Measurements from ENCODE around the gene TMED4. TPM values are rescaled to one million over a fixed set of nuclear protein-coding genes. Genes with fewer than 3 reads are reported as not detected.

TMED4 gene
- polyA plus RNA-seq, 1 donor from 2014 or later, result 158 TPM

GRCh38 chr7:44604941-44605340 lies 22.9 kb upstream of the TMED4 start:
- Histone ChIP-seq H2AFZ (ENCODE audit: low read depth, low read length) (no peak overlapping the region), H3K9me2 (ENCODE audit: insufficient read depth, low read length) (no peaks in the 10 kb centered on the region), H4K20me1 (ENCODE audit: insufficient read depth) (no peaks in the 10 kb centered on the region), H3K27ac (ENCODE audit: low read length) (no peak overlapping the region), H3K9me3 (ENCODE audit: low read length) (no peaks in the 10 kb centered on the region), H3K9ac (ENCODE audit: low read length) (no peak overlapping the region), H3F3A (ENCODE audit: insufficient read depth, low read length, poor library complexity, severe bottlenecking) (no peaks in the 10 kb centered on the region), H3K27me3 (ENCODE audit: insufficient read depth, low read depth, low read length) (no peaks in the 10 kb centered on the region), H3K36me3 (ENCODE audit: insufficient read depth, low read length) (no peaks in the 10 kb centered on the region), H3K4me2 (ENCODE audit: low read length) (no peak overlapping the region), H3K79me2 (replicated peaks; ENCODE audit: insufficient read depth, low read length) (peaks cover 27% of the 10 kb centered on the region), H3K4me3 (ENCODE audit: low read length) (no peak overlapping the region)
- no peak for TF ChIP-seq EZH2 (IDR thresholded peaks at IDR 0.05; ENCODE audit: borderline replicate concordance, insufficient read depth, low read length, poor library complexity, severe bottlenecking)
- TF ChIP-seq SMC3 (conservative IDR thresholded peaks at IDR 0.05; ENCODE audit: poor library complexity), result no peak

- Histone ChIP-seq H4K20me1 (ENCODE audit: insufficient read depth) (no peaks in the 10 kb centered on the region), H3K36me3 (ENCODE audit: insufficient read depth, low read length) (no peaks in the 10 kb centered on the region), H3K9me2 (ENCODE audit: insufficient read depth, low read length) (no peaks in the 10 kb centered on the region), H3F3A (ENCODE audit: insufficient read depth, low read length, poor library complexity, severe bottlenecking) (no peaks in the 10 kb centered on the region), H3K4me3 (ENCODE audit: low read length) (no peak overlapping the region), H3K79me2 (replicated peaks; ENCODE audit: insufficient read depth, low read length) (peaks cover 11% of the 10 kb centered on the region), H3K4me2 (ENCODE audit: low read length) (no peak overlapping the region), H3K9ac (ENCODE audit: low read length) (no peak overlapping the region), H3K9me3 (ENCODE audit: low read length) (no peaks in the 10 kb centered on the region), H3K27me3 (ENCODE audit: insufficient read depth, low read depth, low read length) (no peaks in the 10 kb centered on the region), H3K27ac (ENCODE audit: low read length) (no peak overlapping the region), H2AFZ (ENCODE audit: low read depth, low read length) (no peak overlapping the region)
- TF ChIP-seq SMC3 (conservative IDR thresholded peaks at IDR 0.05; ENCODE audit: poor library complexity) (no peak), MXI1 (conservative IDR thresholded peaks at IDR 0.05; ENCODE audit: poor library complexity, severe bottlenecking) (no peak), EZH2 (IDR thresholded peaks at IDR 0.05; ENCODE audit: borderline replicate concordance, insufficient read depth, low read length, poor library complexity, severe bottlenecking) (no peak), REST (IDR thresholded peaks at IDR 0.05; ENCODE audit: borderline replicate concordance) (no peak), POLR2AphosphoS5 (IDR thresholded peaks at IDR 0.05) (no peak), TAF1 (IDR thresholded peaks at IDR 0.05; ENCODE audit: low read depth) (no peak), RAD21 (conservative IDR thresholded peaks at IDR 0.05) (no peak), CTCF (IDR thresholded peaks at IDR 0.05; ENCODE audit: poor library complexity, severe bottlenecking) (no peak), EP300 (conservative IDR thresholded peaks at IDR 0.05; ENCODE audit: poor library complexity, severe bottlenecking) (no peak)
These were observed 21.2 kb upstream of the TMED4 start for GRCh38 chr7:44603193-44603592.

GRCh38 chr7:44602576-44602910 lies 20.5 kb upstream of the TMED4 start:
- Histone ChIP-seq H3K9me3 (ENCODE audit: low read length) (no peaks in the 10 kb centered on the region), H3K4me3 (ENCODE audit: low read length) (no peak overlapping the region), H3F3A (ENCODE audit: insufficient read depth, low read length, poor library complexity, severe bottlenecking) (no peaks in the 10 kb centered on the region), H3K27ac (ENCODE audit: low read length) (no peak overlapping the region), H3K9me2 (ENCODE audit: insufficient read depth, low read length) (no peaks in the 10 kb centered on the region), H2AFZ (ENCODE audit: low read depth, low read length) (no peak overlapping the region), H3K36me3 (ENCODE audit: insufficient read depth, low read length) (no peaks in the 10 kb centered on the region), H3K9ac (ENCODE audit: low read length) (no peak overlapping the region), H3K4me2 (ENCODE audit: low read length) (no peak overlapping the region), H3K79me2 (replicated peaks; ENCODE audit: insufficient read depth, low read length) (peaks cover 5% of the 10 kb centered on the region), H4K20me1 (ENCODE audit: insufficient read depth) (no peaks in the 10 kb centered on the region), H3K27me3 (ENCODE audit: insufficient read depth, low read depth, low read length) (no peaks in the 10 kb centered on the region)
- no peak for TF ChIP-seq EZH2 (IDR thresholded peaks at IDR 0.05; ENCODE audit: borderline replicate concordance, insufficient read depth, low read length, poor library complexity, severe bottlenecking)
- TF ChIP-seq REST (IDR thresholded peaks at IDR 0.05; ENCODE audit: borderline replicate concordance), result no peak
- TF ChIP-seq SMC3 (conservative IDR thresholded peaks at IDR 0.05; ENCODE audit: poor library complexity), result no peak
- TF ChIP-seq POLR2AphosphoS5 (IDR thresholded peaks at IDR 0.05), result no peak
- TF ChIP-seq CTCF (IDR thresholded peaks at IDR 0.05; ENCODE audit: poor library complexity, severe bottlenecking), result no peak
- no peak for TF ChIP-seq EP300 (conservative IDR thresholded peaks at IDR 0.05; ENCODE audit: poor library complexity, severe bottlenecking)
- TF ChIP-seq TAF1 (IDR thresholded peaks at IDR 0.05; ENCODE audit: low read depth), result no peak
- TF ChIP-seq RAD21 (conservative IDR thresholded peaks at IDR 0.05), result no peak
- no peak for TF ChIP-seq MXI1 (conservative IDR thresholded peaks at IDR 0.05; ENCODE audit: poor library complexity, severe bottlenecking)
